ENCODE results near the gene DRC3.
"Not testable (repeated sequence)": the region's sequence is repeated elsewhere in the genome, so short reads cannot be mapped to it uniquely, and the experiment has no call there.

DRC3 gene

DNA sequence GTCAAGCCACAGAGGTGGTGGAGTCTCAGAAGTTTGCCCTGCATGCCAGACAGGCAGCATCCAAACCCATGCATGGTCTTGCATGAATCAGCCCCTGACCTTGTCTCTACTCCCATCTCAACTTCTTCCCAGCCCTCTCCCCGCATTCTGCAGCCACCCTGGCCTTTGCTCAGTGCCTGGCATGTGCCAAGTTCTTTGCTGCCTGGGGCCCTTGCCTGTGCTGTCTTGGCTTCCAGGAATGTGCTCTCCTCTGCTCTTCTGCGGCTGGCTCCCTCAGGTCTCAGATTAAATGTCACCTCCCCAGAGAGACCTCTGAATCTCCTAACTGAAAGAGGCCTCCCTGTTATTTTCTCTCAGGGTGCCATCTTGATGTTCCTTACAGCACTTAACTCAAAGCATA lies 17.6 kb downstream of the DRC3 start:
- H3K9me3 Mint-ChIP-seq = no peaks in the 10 kb centered on the region
- ATAC-seq = no peak
- no peaks in the 10 kb centered on the region for H3K4me1 Mint-ChIP-seq
- H3K27ac Mint-ChIP-seq = peak overlapping the region; percentile 70
- H3K36me3 Mint-ChIP-seq = no peaks in the 10 kb centered on the region
- DNase-seq (ENCODE audit: low spot score in 2 of 2) = no peak
- H3K4me3 Mint-ChIP-seq = no peak overlapping the region

DNA sequence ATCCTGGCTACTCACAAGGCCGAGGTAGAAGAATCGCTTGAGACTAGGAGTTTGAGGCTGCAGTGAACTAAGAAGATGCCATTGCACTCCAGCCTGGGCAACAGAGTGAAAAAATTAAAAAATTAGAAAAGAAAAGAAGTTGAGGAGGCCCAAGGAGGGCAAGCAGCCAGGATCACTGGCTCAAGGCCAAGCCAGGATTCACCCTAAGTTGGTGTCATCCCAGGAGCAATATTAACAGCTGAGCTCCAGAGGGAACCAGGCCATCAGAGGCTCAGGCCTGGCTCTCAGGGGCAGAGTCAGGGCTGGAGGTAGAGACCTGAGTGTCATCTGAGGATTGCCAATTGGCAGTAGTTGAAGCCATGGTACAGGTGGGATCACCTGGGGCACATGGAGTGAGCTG lies 20.7 kb downstream of the DRC3 start:
- Mint-ChIP-seq H3K4me1 (no peaks in the 10 kb centered on the region), H3K4me3 (no peak overlapping the region), H3K27ac (peak overlapping the region; percentile 60), H3K9me3 (no peaks in the 10 kb centered on the region), H3K36me3 (no peaks in the 10 kb centered on the region)
- ATAC-seq = no peak
- DNase-seq (ENCODE audit: low spot score in 2 of 2) = no peak

DNA sequence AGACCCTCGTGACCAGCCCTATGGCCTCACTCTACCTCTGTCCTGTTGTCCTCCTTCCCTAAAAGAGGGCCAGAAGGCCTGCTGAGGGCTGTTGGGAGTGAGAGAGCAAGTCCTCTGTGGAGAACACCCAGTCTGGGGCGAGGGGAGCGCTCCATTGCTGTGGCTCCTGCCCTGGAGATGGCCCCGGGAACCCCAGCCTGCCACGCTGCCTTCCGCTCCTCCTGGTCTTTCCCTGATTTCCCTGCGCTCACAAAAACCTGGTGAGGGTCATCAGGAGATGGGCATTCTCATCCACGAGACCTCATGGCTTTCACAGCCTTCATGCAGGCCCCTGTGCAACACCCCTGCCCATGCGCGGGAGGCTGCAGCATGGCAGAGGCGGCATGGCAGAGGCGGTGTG lies 21.2 kb downstream of the DRC3 start:
- H3K4me1 Mint-ChIP-seq = no peaks in the 10 kb centered on the region
- H3K36me3 Mint-ChIP-seq = no peaks in the 10 kb centered on the region
- H3K4me3 Mint-ChIP-seq = no peak overlapping the region
- DNase-seq (ENCODE audit: low spot score in 2 of 2) (no peak), ATAC-seq (no peak)
- no peak overlapping the region for H3K27ac Mint-ChIP-seq
- no peaks in the 10 kb centered on the region for H3K9me3 Mint-ChIP-seq

DNA sequence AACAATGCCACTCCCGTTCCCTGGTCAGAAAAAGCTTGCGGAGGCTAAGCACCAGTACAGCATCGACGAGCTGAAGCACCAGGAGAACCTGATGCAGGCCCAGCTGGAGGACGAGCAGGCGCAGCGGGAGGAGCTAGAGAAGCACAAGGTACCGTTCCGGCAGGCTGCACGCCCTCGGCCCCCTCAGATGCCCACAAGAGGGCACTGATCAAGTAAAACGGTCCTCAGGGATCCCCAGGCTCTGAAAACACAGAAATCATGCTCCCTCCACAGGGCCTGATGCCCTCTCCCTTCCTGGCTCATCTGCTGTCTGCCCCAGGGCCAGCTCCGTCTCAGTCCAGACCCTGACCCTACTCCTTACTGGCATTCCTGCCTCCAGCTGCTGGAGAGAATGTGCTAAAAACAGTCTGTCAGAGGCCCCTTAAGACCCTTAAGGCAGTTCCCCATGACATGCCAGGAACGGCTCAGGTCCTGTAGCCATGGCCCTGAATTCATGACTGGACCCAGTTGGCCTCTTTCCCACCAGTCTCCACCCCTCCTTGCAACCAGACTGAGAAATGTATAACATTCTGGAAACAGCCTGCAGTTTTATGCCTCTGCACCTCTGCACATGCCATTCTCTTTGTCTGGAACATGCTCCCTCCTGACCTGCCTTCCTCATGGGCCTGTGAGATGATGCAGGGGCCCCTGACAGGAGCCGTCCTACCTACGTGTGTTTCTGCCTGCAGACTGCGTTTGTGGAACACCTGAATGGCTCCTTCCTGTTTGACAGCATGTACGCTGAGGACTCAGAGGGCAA lies 21.8 kb downstream of the DRC3 start:
- ATAC-seq (peak; percentile 24), DNase-seq (ENCODE audit: low spot score in 2 of 2) (no peak)
- Mint-ChIP-seq H3K27ac (no peak overlapping the region), H3K4me1 (no peaks in the 10 kb centered on the region), H3K36me3 (no peaks in the 10 kb centered on the region), H3K4me3 (no peak overlapping the region), H3K9me3 (no peaks in the 10 kb centered on the region)

DNA sequence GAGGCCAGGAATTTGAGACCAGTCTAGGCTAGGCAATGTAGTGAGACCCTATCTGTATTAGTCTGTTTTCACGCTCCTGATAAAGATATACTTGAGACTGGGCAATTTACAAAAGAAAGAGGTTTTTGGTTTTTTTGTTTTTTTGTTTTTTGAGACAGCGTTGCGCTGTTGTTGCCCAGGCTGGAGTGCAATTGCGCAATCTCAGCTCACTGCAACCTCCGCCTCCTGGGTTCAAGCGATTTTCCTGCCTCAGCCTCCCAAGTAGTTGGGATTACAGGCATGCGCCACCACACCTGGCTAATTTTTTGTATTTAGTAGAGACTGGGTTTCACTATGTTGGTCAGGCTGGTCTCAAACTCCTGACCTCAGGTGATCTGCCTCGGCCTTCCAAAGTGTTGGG lies 23.2 kb downstream of the DRC3 start:
- not testable (repeated sequence) for DNase-seq (ENCODE audit: low spot score in 2 of 2); H3K4me1 Mint-ChIP-seq; H3K36me3 Mint-ChIP-seq; ATAC-seq; H3K4me3 Mint-ChIP-seq; H3K9me3 Mint-ChIP-seq
- peak overlapping the region; percentile 56 for H3K27ac Mint-ChIP-seq

DNA sequence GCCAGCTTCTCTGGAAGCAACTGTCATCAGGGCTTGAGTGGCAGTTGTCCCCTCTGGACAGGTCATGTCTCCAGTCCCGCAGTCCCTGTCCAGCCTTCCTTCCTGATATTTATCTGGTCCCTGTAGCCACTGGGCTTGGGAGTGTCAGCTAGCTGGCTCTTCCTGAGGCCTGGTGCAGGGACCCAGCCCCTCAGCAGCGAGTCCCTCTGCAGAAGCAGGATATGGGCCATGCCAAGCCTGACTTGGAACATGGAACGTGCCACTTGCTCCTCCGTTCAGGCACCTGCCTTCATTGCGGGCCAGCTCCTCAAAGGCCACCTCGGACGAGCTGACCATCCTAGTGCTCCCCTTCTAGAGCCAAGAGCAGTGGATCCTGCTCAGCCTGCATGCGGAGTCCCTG lies 26.3 kb downstream of the DRC3 start:
- DNase-seq (ENCODE audit: low spot score in 2 of 2) (no peak), ATAC-seq (no peak)
- H3K4me3 Mint-ChIP-seq = no peak overlapping the region
- no peak overlapping the region for H3K27ac Mint-ChIP-seq
- H3K4me1 Mint-ChIP-seq = no peaks in the 10 kb centered on the region
- no peaks in the 10 kb centered on the region for H3K9me3 Mint-ChIP-seq
- H3K36me3 Mint-ChIP-seq = no peaks in the 10 kb centered on the region

DNA sequence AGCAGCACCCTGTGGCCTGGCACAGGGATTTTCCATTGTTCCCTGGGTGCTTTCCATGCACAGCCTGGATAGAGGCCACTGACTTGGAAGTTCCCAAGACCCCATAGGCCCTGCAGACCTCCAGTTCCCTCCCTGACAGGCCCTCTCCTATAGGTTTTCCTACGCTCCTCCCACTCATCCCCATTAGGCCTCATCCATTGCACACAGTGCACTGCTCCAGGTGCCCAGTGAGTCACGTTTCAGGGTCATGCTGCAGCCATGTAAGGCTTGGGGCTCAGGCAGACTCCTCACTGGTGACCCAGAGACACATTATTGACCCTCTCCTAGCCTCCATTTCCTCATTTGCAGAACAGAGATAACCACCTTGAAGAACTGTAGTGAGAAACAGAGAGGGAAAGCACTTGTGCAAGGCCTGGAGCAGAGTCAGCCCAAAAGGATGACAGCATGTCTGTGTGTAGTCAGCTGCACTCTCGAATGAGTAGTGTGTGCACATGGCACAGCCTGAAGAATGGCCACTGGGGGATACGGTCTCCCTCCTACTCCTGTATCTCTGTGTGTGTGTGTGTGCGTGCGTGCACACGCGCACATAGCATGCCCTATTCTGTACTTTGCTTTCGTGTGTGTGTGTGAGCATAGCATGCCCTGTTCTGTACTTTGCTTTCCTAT lies 26.8 kb downstream of the DRC3 start:
- Mint-ChIP-seq H3K27ac (no peak overlapping the region), H3K4me1 (no peaks in the 10 kb centered on the region), H3K36me3 (no peaks in the 10 kb centered on the region), H3K4me3 (no peak overlapping the region), H3K9me3 (no peaks in the 10 kb centered on the region)
- ATAC-seq (no peak), DNase-seq (ENCODE audit: low spot score in 2 of 2) (no peak)

DNA sequence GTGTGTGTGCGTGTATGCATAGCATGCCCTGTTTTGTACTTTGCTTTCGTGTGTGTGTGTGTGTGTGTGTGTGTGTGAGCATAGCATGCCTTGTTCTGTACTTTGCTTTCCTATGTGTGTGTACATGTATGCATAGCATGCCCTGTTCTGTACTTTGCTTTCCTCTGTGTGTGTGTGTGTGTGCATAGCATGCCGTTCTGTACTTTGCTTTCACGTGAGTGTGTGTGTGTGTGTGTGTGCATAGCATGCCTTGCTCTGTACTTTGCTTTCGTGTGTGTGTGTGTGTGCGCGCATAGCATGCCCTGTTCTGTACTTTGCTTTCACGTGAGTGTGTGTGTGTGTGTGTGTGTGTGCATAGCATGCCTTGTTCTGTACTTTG lies 27.4 kb downstream of the DRC3 start:
- H3K27ac Mint-ChIP-seq = no peak overlapping the region
- no peaks in the 10 kb centered on the region for H3K36me3 Mint-ChIP-seq
- no peaks in the 10 kb centered on the region for H3K9me3 Mint-ChIP-seq
- no peaks in the 10 kb centered on the region for H3K4me1 Mint-ChIP-seq
- no peak for DNase-seq (ENCODE audit: low spot score in 2 of 2)
- H3K4me3 Mint-ChIP-seq = no peak overlapping the region
- ATAC-seq = no peak

DNA sequence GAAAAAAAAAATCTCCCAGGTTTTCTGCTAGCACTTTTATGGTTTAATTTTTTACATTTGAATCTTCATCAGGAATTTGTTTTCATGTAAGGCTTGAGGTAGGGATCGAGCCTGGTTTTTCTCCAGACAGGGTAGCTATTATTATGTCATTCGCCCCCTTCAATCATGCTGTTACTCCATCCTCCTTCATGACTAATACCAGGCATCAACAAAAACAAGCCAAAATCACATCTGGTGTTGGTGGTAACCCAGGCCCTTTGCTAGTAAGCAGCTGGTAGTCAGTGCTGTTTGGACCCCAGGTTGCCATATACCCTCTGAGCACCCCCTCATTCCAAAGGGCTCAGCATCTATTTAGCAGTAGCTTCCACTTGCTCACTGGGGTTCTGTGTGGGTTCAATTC lies 29.5 kb downstream of the DRC3 start:
- DNase-seq (ENCODE audit: low spot score in 2 of 2) = no peak
- H3K27ac Mint-ChIP-seq = no peak overlapping the region
- no peak for ATAC-seq
- H3K36me3 Mint-ChIP-seq = peaks cover 6% of the 10 kb centered on the region
- no peak overlapping the region for H3K4me3 Mint-ChIP-seq
- no peaks in the 10 kb centered on the region for H3K9me3 Mint-ChIP-seq
- peaks cover 7% of the 10 kb centered on the region for H3K4me1 Mint-ChIP-seq

DNA sequence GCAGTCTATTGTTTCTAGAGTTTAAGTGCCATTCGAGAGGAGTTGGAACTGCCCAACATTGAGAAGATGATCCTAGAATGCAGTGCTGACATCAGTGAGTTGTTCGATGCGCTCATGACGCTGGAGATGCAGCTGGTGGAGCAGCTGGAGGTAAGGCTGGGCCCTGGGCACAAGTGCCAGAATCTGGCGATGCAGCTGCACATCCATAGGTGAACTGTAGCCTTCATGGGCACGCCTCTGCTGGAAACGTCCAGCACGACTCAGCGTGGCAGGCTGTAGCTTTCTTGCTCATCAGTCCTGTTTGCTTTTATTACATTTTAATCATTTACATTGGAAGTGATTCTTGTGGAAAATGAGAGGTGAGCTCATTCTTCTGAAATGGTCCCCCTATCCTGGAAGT lies 31.7 kb downstream of the DRC3 start:
- no peak overlapping the region for H3K4me3 Mint-ChIP-seq
- H3K36me3 Mint-ChIP-seq = peaks cover 13% of the 10 kb centered on the region
- ATAC-seq (no peak), DNase-seq (ENCODE audit: low spot score in 2 of 2) (no peak)
- H3K9me3 Mint-ChIP-seq = no peaks in the 10 kb centered on the region
- H3K27ac Mint-ChIP-seq = no peak overlapping the region
- H3K4me1 Mint-ChIP-seq = peaks cover 7% of the 10 kb centered on the region

DNA sequence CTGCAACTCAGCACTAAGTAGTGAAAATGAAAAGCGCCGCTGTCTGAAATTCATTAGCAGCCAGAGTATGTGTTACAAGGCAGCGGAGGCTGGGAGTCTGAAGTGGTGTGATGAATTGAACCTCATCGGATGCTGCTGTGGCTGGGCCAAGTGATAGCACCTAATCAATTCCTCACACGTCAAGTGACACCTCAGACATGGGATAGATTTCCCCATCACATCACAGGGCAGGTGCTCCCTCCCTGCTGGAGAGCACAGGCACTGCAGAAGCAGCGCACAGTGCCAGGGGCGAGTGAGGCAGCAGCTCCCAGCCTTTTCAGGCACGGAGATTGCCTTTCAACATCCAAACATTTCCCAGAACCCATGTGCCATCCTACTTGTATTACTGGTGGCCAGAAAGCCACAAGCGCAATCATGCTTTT lies 32.2 kb downstream of the DRC3 start:
- Mint-ChIP-seq H3K4me3 (no peak overlapping the region), H3K4me1 (peaks cover 7% of the 10 kb centered on the region), H3K27ac (no peak overlapping the region), H3K36me3 (peaks cover 13% of the 10 kb centered on the region), H3K9me3 (no peaks in the 10 kb centered on the region)
- no peak for DNase-seq (ENCODE audit: low spot score in 2 of 2)
- no peak for ATAC-seq

DNA sequence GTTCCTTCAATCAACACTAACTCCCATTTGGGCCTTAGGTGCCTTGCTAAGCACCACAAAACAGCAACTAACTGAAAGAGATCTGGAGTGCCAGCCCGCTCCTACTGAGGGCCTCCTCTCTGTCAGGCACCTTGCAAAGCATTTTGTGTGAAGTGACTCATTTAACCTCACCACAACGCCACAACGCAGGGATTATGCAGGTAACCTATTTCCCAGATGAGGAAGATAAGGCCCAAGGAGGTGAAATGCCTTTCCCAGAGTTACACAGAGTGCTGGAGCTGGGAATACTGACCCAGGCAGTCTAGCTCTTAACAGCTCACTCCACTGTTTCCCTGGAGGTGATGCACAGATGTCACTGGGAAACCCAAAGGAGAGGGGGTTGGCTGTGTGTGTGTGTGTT lies 32.8 kb downstream of the DRC3 start:
- Mint-ChIP-seq H3K4me1 (peaks cover 7% of the 10 kb centered on the region), H3K9me3 (no peaks in the 10 kb centered on the region), H3K4me3 (no peak overlapping the region), H3K27ac (no peak overlapping the region), H3K36me3 (peaks cover 13% of the 10 kb centered on the region)
- DNase-seq (ENCODE audit: low spot score in 2 of 2) (no peak), ATAC-seq (peak; percentile 28)

DNA sequence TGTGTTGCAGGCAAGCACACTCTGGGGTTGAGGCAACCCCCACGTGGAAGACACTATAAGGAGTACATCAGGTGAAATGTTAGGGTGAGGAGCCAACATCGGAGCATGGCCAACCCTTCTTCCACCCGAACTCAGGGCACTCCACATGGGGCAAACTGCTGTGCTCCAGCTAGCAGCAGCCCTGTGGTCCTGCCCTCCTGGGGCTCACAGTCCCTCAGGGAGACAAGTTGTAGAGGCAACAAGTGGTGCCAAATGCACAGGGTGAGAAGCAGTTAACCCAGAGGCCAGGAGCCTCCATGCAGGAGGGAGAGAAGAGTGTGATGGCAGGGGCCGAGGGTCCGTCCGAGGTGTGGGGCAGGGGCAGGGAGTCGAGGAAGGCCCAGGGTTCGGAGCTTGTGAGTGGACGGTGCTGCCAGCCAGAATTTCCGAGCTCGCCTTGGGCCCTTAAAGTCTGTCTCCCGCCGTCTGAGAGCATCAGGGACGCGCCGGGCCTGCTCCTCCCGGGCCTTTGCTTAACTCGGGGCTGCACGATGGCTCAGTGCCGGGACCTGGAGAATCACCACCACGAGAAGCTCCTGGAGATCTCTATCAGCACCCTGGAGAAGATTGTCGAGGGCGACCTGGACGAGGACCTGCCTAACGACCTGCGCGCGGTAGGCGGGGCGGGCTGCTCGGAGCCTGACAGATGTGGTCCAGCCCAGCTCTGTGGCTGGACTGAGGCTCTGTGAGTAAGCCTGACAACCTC lies 34.0 kb downstream of the DRC3 start:
- Mint-ChIP-seq H3K9me3 (no peaks in the 10 kb centered on the region), H3K27ac (no peak overlapping the region), H3K4me3 (no peak overlapping the region), H3K36me3 (peaks cover 13% of the 10 kb centered on the region), H3K4me1 (peaks cover 7% of the 10 kb centered on the region)
- DNase-seq (ENCODE audit: low spot score in 2 of 2) = no peak
- ATAC-seq = no peak

DNA sequence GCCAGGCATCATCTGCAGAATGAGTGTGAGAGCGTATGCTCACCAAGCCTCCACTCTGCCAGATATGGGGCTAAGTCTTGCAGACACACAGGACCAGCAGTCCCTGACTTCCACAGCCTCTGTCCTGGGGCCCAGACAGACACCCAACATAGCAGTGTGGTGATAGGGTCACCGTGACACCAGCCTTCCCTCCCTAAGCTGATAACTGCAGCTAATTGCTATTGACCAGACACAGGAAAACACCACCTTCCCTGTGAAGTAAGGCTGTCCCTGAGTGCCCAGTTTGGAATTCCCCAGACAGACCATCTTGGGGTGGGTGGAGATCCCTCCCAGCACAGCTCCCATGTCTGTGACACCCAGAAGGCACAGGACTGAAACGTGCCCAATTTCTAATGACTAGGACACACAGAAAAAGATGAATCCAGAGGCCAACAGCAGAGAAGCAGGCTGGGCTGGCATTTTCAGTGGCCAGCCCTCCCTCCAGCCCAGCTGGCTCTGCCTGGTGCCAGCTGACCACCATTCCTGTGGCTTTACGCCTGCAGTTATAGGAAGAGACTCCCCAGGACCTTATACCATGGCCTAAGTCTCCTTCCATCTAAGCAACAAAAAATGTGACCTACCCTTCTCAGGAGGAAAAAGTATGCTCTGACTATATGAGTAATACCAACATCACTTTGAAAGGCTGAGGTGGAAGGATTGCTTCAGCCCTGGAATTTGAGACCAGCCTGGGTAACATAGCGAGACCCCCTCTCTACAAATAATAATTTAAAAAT lies 36.0 kb downstream of the DRC3 start:
- peaks cover 7% of the 10 kb centered on the region for H3K4me1 Mint-ChIP-seq
- H3K4me3 Mint-ChIP-seq = no peak overlapping the region
- no peaks in the 10 kb centered on the region for H3K9me3 Mint-ChIP-seq
- DNase-seq (ENCODE audit: low spot score in 2 of 2) = no peak
- peak; percentile 19 for ATAC-seq
- no peak overlapping the region for H3K27ac Mint-ChIP-seq
- peaks cover 17% of the 10 kb centered on the region for H3K36me3 Mint-ChIP-seq

Data from stimulated activated effector memory CD8-positive, alpha-beta T cell treated with anti-CD3 and anti-CD28 coated beads, Interleukin-12 subunit alpha, Interleukin-12 subunit beta, amount 100 ng/mL, for 72 hours (primary cell).